Right ventricle myocardium superior (tissue), 1 donor: Measurements from ENCODE around the gene MFAP1. TPM values are rescaled to one million over a fixed set of nuclear protein-coding genes. Genes with fewer than 3 reads are reported as not detected.
A peak's percentile ranks its signal among the peaks of the same experiment; 100 is the strongest.

Source experiments
- ATAC-seq: fragments of 200-7000 bp; cut with Tn5 transposase; one replicate; pipeline ENCODE4 v1.9.1; 2020; ENCODE audit warnings: mild to moderate bottlenecking; ENCODE audit not compliant: poor library complexity
- DNase-seq: peaks from one replicate; pipeline ENCODE4 v3.0.0-alpha.2; 2020
- intact Hi-C: fragments of 100-400 bp; cut with DNase I; formaldehyde crosslinking; loops from one replicate; pipeline ENCODE4 v1.11.2; 2022
- total RNA-seq: library from RNA; stranded (reverse); fragmentation: NEBNext Ultra II Directional; extraction: Animal tissue kit (Norgen Biotek cat#: 25700); gene quantifications from one replicate; pipeline ENCODE4 v1.2.1, GENCODE V29; 2021
- donor health status: DM: no; HTN: yes; CAD: no; lungs with severe emphysema.

Gene MFAP1
- total RNA-seq, 1 donor from 2014 or later = 16.9 TPM

GRCh38 chr15:43792761-43793476 is 31.6 kb downstream of the MFAP1 start:
- DNase-seq (peak; percentile 59), ATAC-seq (peak; percentile 10)
- intact Hi-C loops = no loop called here

GRCh38 chr15:43791993-43792760 is 32.3 kb downstream of the MFAP1 start, which contains the start of gene SERF2:
Gene SERF2, plus strand, starts transcription at chr15:43792320. Its CDS starts 57 bp downstream, at chr15:43792377.
- DNase-seq = peak; percentile 100
- peak; percentile 96 for ATAC-seq
- intact Hi-C loops = no loop called here

- ATAC-seq (no peak), DNase-seq (no peak)
- intact Hi-C loops = no loop called here
These were observed 35.1 kb downstream of the MFAP1 start for GRCh38 chr15:43789409-43789808.

- ATAC-seq = no peak
These were observed 45.5 kb downstream of the MFAP1 start for GRCh38 chr15:43779016-43779415.

GRCh38 chr15:43777267-43777914 is 47.1 kb downstream of the MFAP1 start:
- ATAC-seq = peak; percentile 84
- intact Hi-C loops = no loop called here
- DNase-seq = peak; percentile 84

More at GRCh38 chr15:43779016-43779415, 45.5 kb downstream of the MFAP1 start:
- no peak for DNase-seq
- intact Hi-C loops = no loop called here

- ATAC-seq (peak; percentile 91), DNase-seq (peak; percentile 88)
- intact Hi-C loops = no loop called here
These were observed 47.7 kb downstream of the MFAP1 start, which contains the start of gene ELL3 for GRCh38 chr15:43776718-43777266. Gene ELL3, minus strand, starts transcription at chr15:43776966. Its CDS starts 65 bp downstream, at chr15:43776901.

- ATAC-seq = peak; percentile 2
- intact Hi-C loops = no loop called here
- DNase-seq = no peak
These were observed 48.3 kb downstream of the MFAP1 start for GRCh38 chr15:43776101-43776717.

GRCh38 chr15:43775411-43775965 is 49.0 kb downstream of the MFAP1 start:
- peak; percentile 6 for ATAC-seq

GRCh38 chr15:43774062-43774461 is 50.4 kb downstream of the MFAP1 start:
- ATAC-seq (no peak), DNase-seq (no peak)
- intact Hi-C loops = no loop called here

More at GRCh38 chr15:43775411-43775965, 49.0 kb downstream of the MFAP1 start:
- DNase-seq = no peak
- intact Hi-C loops = no loop called here

GRCh38 chr15:43772624-43773023 is 51.9 kb downstream of the MFAP1 start:
- ATAC-seq (no peak), DNase-seq (no peak)
- intact Hi-C loops = no loop called here

- intact Hi-C loops = no loop called here
- ATAC-seq = peak; percentile 33
- no peak for DNase-seq
These were observed 52.7 kb downstream of the MFAP1 start for GRCh38 chr15:43771816-43772215.

GRCh38 chr15:43769584-43770228 is 54.8 kb downstream of the MFAP1 start:
- ATAC-seq (peak; percentile 48), DNase-seq (peak; percentile 70)
- intact Hi-C loops = no loop called here

- intact Hi-C loops = no loop called here
- ATAC-seq (no peak), DNase-seq (no peak)
These were observed 60.6 kb downstream of the MFAP1 start for GRCh38 chr15:43763819-43764446.

GRCh38 chr15:43762824-43763223 is 61.7 kb downstream of the MFAP1 start:
- DNase-seq (no peak), ATAC-seq (no peak)
- intact Hi-C loops = no loop called here
